ENCODE results near the gene RERG. TPM values are rescaled to one million over a fixed set of nuclear protein-coding genes. Genes with fewer than 3 reads are reported as not detected.

Gene RERG
- polyA plus RNA-seq, 1 donor from 2014 or later: 0.87 TPM

- Histone ChIP-seq H3K36me3 (ENCODE audit: insufficient read depth, low read length) (no peaks in the 10 kb centered on the region), H3K4me3 (ENCODE audit: low read length) (no peak overlapping the region)
Measured at GRCh38 chr12:15118955-15119354, 102.3 kb downstream of the RERG start.

GRCh38 chr12:15116983-15117382 is 104.2 kb downstream of the RERG start:
- Histone ChIP-seq H2AFZ (ENCODE audit: low read depth, low read length) (no peak overlapping the region), H3K27me3 (ENCODE audit: insufficient read depth, low read depth, low read length) (no peaks in the 10 kb centered on the region), H3K79me2 (replicated peaks; ENCODE audit: insufficient read depth, low read length) (no peaks in the 10 kb centered on the region), H3K9me2 (ENCODE audit: insufficient read depth, low read length) (no peaks in the 10 kb centered on the region), H3K4me3 (ENCODE audit: low read length) (no peak overlapping the region), H3K9me3 (ENCODE audit: low read length) (no peaks in the 10 kb centered on the region), H4K20me1 (ENCODE audit: insufficient read depth) (no peaks in the 10 kb centered on the region), H3F3A (ENCODE audit: insufficient read depth, low read length, poor library complexity, severe bottlenecking) (no peaks in the 10 kb centered on the region), H3K36me3 (ENCODE audit: insufficient read depth, low read length) (no peaks in the 10 kb centered on the region), H3K4me2 (ENCODE audit: low read length) (no peak overlapping the region), H3K27ac (ENCODE audit: low read length) (no peak overlapping the region), H3K9ac (ENCODE audit: low read length) (no peak overlapping the region)
- TF ChIP-seq RAD21 (conservative IDR thresholded peaks at IDR 0.05): no peak
- TF ChIP-seq TAF1 (IDR thresholded peaks at IDR 0.05; ENCODE audit: low read depth): no peak
- TF ChIP-seq CTCF (IDR thresholded peaks at IDR 0.05; ENCODE audit: poor library complexity, severe bottlenecking): no peak
- no peak for TF ChIP-seq MXI1 (conservative IDR thresholded peaks at IDR 0.05; ENCODE audit: poor library complexity, severe bottlenecking)
- no peak for TF ChIP-seq REST (IDR thresholded peaks at IDR 0.05; ENCODE audit: borderline replicate concordance)
- no peak for TF ChIP-seq POLR2AphosphoS5 (IDR thresholded peaks at IDR 0.05)
- TF ChIP-seq EZH2 (IDR thresholded peaks at IDR 0.05; ENCODE audit: borderline replicate concordance, insufficient read depth, low read length, poor library complexity, severe bottlenecking): no peak
- no peak for TF ChIP-seq EP300 (conservative IDR thresholded peaks at IDR 0.05; ENCODE audit: poor library complexity, severe bottlenecking)

More at GRCh38 chr12:15118955-15119354, 102.3 kb downstream of the RERG start:
- H3K27ac ChIP-seq (ENCODE audit: low read length): no peak overlapping the region
- H2AFZ ChIP-seq (ENCODE audit: low read depth, low read length): no peak overlapping the region
- no peaks in the 10 kb centered on the region for H3K79me2 ChIP-seq (replicated peaks; ENCODE audit: insufficient read depth, low read length)
- H4K20me1 ChIP-seq (ENCODE audit: insufficient read depth): no peaks in the 10 kb centered on the region
- TF ChIP-seq CTCF (IDR thresholded peaks at IDR 0.05; ENCODE audit: poor library complexity, severe bottlenecking) (no peak), MXI1 (conservative IDR thresholded peaks at IDR 0.05; ENCODE audit: poor library complexity, severe bottlenecking) (no peak), EP300 (conservative IDR thresholded peaks at IDR 0.05; ENCODE audit: poor library complexity, severe bottlenecking) (no peak), REST (IDR thresholded peaks at IDR 0.05; ENCODE audit: borderline replicate concordance) (no peak), POLR2AphosphoS5 (IDR thresholded peaks at IDR 0.05) (no peak)
- no peak overlapping the region for H3K9ac ChIP-seq (ENCODE audit: low read length)
- H3F3A ChIP-seq (ENCODE audit: insufficient read depth, low read length, poor library complexity, severe bottlenecking): no peaks in the 10 kb centered on the region
- H3K9me2 ChIP-seq (ENCODE audit: insufficient read depth, low read length): no peaks in the 10 kb centered on the region
- H3K9me3 ChIP-seq (ENCODE audit: low read length): no peaks in the 10 kb centered on the region
- no peaks in the 10 kb centered on the region for H3K27me3 ChIP-seq (ENCODE audit: insufficient read depth, low read depth, low read length)
- no peak overlapping the region for H3K4me2 ChIP-seq (ENCODE audit: low read length)

Data from neural cell (in vitro differentiated cells).